WTC11 (cell line): Measurements from ENCODE around the gene HSF5.

ENCODE experiments used
- MAX ChIP-seq: sonication (generic); formaldehyde crosslinking; IDR thresholded peaks from 2 replicates; pipeline ENCODE4 v1.8.0; 2022; ENCODE audit warnings: mild to moderate bottlenecking, missing genetic modification reagents
- NFATC4 ChIP-seq: fragments of 250-450 bp; sonication (Bioruptor Pico); IDR thresholded peaks from 2 replicates; pipeline ENCODE4 v1.9.0; 2021; ENCODE audit warnings: mild to moderate bottlenecking
- NFYB ChIP-seq: sonication (generic); formaldehyde crosslinking; conservative IDR thresholded peaks from 2 replicates; pipeline ENCODE4 v1.8.0; 2022; ENCODE audit warnings: low read depth, missing genetic modification reagents
- PREB ChIP-seq: sonication (generic); formaldehyde crosslinking; IDR thresholded peaks from 2 replicates; pipeline ENCODE4 v1.8.1; 2022; ENCODE audit warnings: mild to moderate bottlenecking, missing genetic modification reagents, moderate library complexity, borderline replicate concordance
- TF ChIP-seq, protein P1 (sequence below): fragments of 200-600 bp; IDR thresholded peaks from 2 replicates; pipeline ENCODE4 v1.8.0; 2022; ENCODE audit warnings: antibody characterized with exemption

GRCh38 chr17:58391302-58391984, 96.8 kb downstream of the HSF5 start:
- TF ChIP-seq, protein P1, sequence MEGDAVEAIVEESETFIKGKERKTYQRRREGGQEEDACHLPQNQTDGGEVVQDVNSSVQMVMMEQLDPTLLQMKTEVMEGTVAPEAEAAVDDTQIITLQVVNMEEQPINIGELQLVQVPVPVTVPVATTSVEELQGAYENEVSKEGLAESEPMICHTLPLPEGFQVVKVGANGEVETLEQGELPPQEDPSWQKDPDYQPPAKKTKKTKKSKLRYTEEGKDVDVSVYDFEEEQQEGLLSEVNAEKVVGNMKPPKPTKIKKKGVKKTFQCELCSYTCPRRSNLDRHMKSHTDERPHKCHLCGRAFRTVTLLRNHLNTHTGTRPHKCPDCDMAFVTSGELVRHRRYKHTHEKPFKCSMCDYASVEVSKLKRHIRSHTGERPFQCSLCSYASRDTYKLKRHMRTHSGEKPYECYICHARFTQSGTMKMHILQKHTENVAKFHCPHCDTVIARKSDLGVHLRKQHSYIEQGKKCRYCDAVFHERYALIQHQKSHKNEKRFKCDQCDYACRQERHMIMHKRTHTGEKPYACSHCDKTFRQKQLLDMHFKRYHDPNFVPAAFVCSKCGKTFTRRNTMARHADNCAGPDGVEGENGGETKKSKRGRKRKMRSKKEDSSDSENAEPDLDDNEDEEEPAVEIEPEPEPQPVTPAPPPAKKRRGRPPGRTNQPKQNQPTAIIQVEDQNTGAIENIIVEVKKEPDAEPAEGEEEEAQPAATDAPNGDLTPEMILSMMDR: no peak
- TF ChIP-seq MAX (CRISPR knock-in tag) (no peak), NFATC4 (CRISPR knock-in tag) (no peak), NFYB (no peak), PREB (CRISPR knock-in tag) (no peak; the same call in 1 of the 2 replicates)
